ENCODE results near the gene SOX1.

- TF ChIP-seq CTCF (conservative IDR thresholded peaks at IDR 0.05; ENCODE audit: low read length) (no peak), EZH2phosphoT487 (IDR thresholded peaks at IDR 0.05; ENCODE audit: borderline replicate concordance, low read depth, low read length) (no peak)
Observed at GRCh38 chr13:112074139-112074865, 7.4 kb downstream of the SOX1 start.

Data from OCI-LY7 (cell line).